ENCODE measurements around the gene GLB1L3. TPM values are rescaled to one million over a fixed set of nuclear protein-coding genes. Genes with fewer than 3 reads are reported as not detected.
A peak's percentile ranks its signal among the peaks of the same experiment; 100 is the strongest.
"Not testable (repeated sequence)": the region's sequence is repeated elsewhere in the genome, so short reads cannot be mapped to it uniquely, and the experiment has no call there.

GLB1L3 gene
- total RNA-seq, 2 donors from 2014 or later, result 7.8 to 14.5 TPM

DNA sequence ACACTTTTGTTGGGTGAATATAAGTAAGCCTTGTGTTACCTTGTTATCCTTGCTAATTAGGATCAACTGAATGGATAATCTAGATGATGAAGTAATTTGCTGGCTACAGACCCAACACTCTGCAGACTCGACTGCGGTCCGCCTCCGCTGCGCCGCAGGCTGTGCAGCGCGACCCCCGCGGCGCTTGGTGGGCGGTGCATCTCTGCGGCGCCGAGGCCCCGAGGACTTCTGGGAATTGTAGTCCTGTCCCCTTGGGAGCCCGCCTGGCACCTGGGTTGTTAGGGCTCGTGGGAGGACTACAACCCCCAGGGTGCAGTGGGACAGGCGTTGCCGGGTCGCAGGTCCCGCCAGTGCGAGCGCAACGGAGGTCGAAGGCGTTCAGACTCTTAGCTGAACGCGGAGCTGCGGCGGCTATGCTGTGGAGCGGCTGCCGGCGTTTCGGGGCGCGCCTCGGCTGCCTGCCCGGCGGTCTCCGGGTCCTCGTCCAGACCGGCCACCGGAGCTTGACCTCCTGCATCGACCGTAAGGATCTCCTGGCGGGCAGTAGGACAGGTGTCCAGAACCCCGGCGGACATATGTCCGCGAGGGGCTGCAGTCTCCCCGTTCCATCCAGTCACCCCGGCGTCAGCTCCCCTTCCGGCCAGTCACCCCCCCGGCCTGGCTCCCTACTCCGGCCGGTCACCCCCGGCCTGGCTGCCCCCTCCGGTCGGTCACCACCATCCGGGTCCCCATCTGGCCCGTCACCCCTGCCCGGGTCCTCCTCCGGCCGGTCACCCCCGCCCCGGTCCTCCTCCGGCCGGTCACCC, 22.8 kb upstream of the GLB1L3 start, which contains the start of the genes ACAD8 and THYN1:
ACAD8 (plus strand) TSS at position 381 of the 806 bp plus-strand sequence; CDS start at position 414, 33 bp downstream.
THYN1 (minus strand) TSS at position 165 of the 806 bp plus-strand sequence. CDS start 470 bp downstream, outside the sequence.
- Histone ChIP-seq H3K27me3 (replicated peaks; ENCODE audit: insufficient read depth) (no peaks in the 10 kb centered on the region), H3K9me3 (no peaks in the 10 kb centered on the region), H3K36me3 (peaks cover 0 to 4% of the 10 kb centered on the region in 2 donors), H3K4me1 (replicated peaks) (peaks cover 2% of the 10 kb centered on the region), H3K4me3 (peak within 1 kb of the TSS; percentile 88 to 89), H3K27ac (peak within 1 kb of the TSS; percentile 78 to 79)
- WGBS, result 0% methylated on average over 21 of the region's 70 CpGs
- intact Hi-C loops (cut with DNase I), result loop anchor here (5.0 kb wide), 1 partner anchor 326 kb away; no protein-coding TSS in a partner anchor
- DNase-seq (ENCODE audit: low spot score), result peak; percentile 96
- TF ChIP-seq, protein P1, sequence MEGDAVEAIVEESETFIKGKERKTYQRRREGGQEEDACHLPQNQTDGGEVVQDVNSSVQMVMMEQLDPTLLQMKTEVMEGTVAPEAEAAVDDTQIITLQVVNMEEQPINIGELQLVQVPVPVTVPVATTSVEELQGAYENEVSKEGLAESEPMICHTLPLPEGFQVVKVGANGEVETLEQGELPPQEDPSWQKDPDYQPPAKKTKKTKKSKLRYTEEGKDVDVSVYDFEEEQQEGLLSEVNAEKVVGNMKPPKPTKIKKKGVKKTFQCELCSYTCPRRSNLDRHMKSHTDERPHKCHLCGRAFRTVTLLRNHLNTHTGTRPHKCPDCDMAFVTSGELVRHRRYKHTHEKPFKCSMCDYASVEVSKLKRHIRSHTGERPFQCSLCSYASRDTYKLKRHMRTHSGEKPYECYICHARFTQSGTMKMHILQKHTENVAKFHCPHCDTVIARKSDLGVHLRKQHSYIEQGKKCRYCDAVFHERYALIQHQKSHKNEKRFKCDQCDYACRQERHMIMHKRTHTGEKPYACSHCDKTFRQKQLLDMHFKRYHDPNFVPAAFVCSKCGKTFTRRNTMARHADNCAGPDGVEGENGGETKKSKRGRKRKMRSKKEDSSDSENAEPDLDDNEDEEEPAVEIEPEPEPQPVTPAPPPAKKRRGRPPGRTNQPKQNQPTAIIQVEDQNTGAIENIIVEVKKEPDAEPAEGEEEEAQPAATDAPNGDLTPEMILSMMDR (IDR thresholded peaks at IDR 0.05), result peak in 2 of 4 experiments; percentile 64 to 67
- TF ChIP-seq POLR2A (IDR thresholded peaks at IDR 0.05) (peak; percentile 64), POLR2AphosphoS5 (IDR thresholded peaks at IDR 0.05) (peak; percentile 95)

DNA sequence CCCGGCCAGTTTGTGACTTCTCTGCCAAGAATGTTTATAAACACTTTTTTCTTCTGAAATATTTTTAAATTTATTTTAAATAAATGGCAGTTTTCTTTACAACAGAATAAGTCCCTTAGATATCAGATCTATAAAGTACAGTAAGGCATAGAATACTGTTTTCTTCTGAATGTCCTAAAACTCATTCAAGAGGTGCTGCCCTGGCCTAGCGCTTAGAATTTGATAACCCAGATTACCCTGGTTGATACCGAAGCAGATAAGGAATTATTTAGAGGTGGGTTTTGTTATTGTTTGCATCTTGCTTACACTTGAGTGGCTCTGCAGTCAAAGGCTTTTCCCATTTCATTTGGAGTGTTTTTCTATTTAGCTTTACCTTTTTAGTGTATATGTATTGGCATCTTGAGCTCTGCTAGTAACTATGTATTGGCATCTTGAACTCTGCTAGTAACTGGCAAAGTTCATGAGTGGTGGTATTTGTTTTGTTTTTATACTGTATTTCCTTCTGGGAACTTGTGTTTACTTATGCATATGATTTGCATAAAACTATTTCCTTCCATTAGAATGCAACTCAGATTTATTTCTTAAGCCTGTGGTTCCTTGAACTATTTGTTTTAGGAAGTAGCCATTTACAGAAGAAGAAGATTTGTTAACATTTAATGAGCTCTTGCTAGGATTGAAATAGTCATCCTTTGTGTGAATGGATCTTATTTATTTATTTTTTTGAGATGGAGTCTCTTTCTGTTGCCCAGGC, 21.6 kb upstream of the GLB1L3 start:
- Histone ChIP-seq H3K4me1 (replicated peaks) (peaks cover 2% of the 10 kb centered on the region), H3K27me3 (replicated peaks; ENCODE audit: insufficient read depth) (no peaks in the 10 kb centered on the region), H3K9me3 (no peaks in the 10 kb centered on the region), H3K27ac (peak overlapping the region in 1 of 2 donors; percentile 78), H3K4me3 (peak overlapping the region in 1 of 2 donors; percentile 88), H3K36me3 (no peaks in the 10 kb centered on the region)
- intact Hi-C loops (cut with DNase I), result loop anchor here (5.0 kb wide), 1 partner anchor 327 kb away; no protein-coding TSS in a partner anchor
- WGBS, result 71% methylated on average over 3 of the region's 3 CpGs
- TF ChIP-seq, protein P1 (IDR thresholded peaks at IDR 0.05), result no peak
- no peak for DNase-seq (ENCODE audit: low spot score)

DNA sequence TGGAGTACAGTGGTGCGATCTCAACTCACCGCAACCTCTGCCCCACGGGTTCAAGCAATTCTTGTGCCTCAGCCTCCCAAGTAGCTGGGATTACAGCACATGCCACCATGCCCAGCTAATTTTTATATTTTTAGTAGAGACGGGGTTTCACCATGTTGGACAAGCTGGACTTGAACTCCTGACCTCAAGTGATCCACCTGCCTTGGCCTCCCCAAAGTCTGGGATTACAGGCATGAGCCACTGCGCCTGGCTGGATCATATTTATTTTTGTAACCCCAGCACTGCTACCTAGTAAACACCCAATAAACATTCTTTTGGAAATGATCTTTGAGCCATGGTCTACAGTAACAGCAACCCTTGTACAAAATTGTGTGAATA, 21.0 kb upstream of the GLB1L3 start:
- H3K9me3 ChIP-seq; H3K27ac ChIP-seq; intact Hi-C loops (cut with DNase I); H3K4me3 ChIP-seq; H3K27me3 ChIP-seq (replicated peaks; ENCODE audit: insufficient read depth); H3K4me1 ChIP-seq (replicated peaks); DNase-seq (ENCODE audit: low spot score); H3K36me3 ChIP-seq: not testable (repeated sequence)
- 97% methylated on average over 5 of the region's 5 CpGs for WGBS

DNA sequence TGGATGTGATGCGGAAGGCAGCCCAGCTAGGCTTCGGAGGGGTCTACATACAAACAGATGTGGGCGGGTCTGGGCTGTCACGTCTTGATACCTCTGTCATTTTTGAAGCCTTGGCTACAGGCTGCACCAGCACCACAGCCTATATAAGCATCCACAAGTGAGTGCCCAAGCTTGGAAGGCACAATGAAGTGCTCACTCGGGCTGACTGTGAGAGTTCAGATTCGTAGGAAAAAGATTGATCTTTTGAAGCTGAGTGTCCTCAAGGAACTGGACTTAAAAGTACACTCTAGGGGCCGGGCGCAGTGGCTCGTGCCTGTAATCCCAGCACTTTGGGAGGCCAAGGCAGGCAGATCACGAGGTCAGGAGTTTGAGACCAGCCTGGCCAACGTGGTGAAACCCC, 19.1 kb upstream of the GLB1L3 start:
- intact Hi-C loops (cut with DNase I), result no loop called here
- Histone ChIP-seq H3K4me3 (no peak overlapping the region), H3K36me3 (peaks cover 0 to 3% of the 10 kb centered on the region in 2 donors), H3K4me1 (replicated peaks) (peaks cover 2% of the 10 kb centered on the region), H3K9me3 (no peaks in the 10 kb centered on the region), H3K27ac (no peak overlapping the region), H3K27me3 (replicated peaks; ENCODE audit: insufficient read depth) (no peaks in the 10 kb centered on the region)
- no peak for DNase-seq (ENCODE audit: low spot score)
- WGBS, result 96% methylated on average over 11 of the region's 11 CpGs
- TF ChIP-seq POLR2A (IDR thresholded peaks at IDR 0.05), result no peak
- TF ChIP-seq, protein P1 (IDR thresholded peaks at IDR 0.05), result no peak
- no peak for TF ChIP-seq POLR2AphosphoS5 (IDR thresholded peaks at IDR 0.05)

DNA sequence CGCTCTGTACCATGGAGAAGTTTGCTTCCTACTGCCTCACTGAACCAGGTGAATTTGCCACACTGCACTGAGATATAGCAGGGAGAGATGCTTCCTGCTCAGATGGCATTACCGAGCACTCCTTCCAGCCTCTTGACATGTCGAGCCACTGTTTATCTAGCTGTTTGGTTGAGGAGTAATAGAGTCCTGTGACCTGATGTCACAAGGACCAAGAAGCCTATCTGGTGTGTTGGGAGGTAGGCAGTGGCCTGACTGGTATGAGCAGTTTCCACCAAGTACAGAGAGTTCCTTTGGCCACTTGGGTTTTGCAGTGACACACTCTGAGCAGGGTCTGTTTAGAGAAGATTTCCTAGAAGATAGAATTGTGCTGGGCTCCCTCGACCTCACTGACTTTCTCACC, 17.6 kb upstream of the GLB1L3 start:
- intact Hi-C loops (cut with DNase I), result no loop called here
- DNase-seq (ENCODE audit: low spot score), result peak; percentile 43
- Histone ChIP-seq H3K9me3 (no peaks in the 10 kb centered on the region), H3K27ac (peak overlapping the region; percentile 52 to 53), H3K4me3 (no peak overlapping the region), H3K36me3 (peaks cover 0 to 3% of the 10 kb centered on the region in 2 donors), H3K4me1 (replicated peaks) (peaks cover 2% of the 10 kb centered on the region), H3K27me3 (replicated peaks; ENCODE audit: insufficient read depth) (no peaks in the 10 kb centered on the region)
- TF ChIP-seq, protein P1 (IDR thresholded peaks at IDR 0.05), result no peak
- peak; percentile 77 for TF ChIP-seq POLR2AphosphoS5 (IDR thresholded peaks at IDR 0.05)
- 77% methylated on average over 4 of the region's 4 CpGs for WGBS
